SIG-M5 treated with dmso at 0.1 percent for 504 hours (cell line): ENCODE results near the gene CHI3L2.

Experiments
- DNase-seq: peaks from one replicate; lab custom pipeline; 2025; ENCODE audit not compliant: unreplicated experiment; lab: John Stamatoyannopoulos, UW

Gene CHI3L2

GRCh38 chr1:111290104-111290503, 62.6 kb downstream of the CHI3L2 start:
- DNase-seq = no peak

GRCh38 chr1:111290630-111291029, 63.1 kb downstream of the CHI3L2 start, which contains the start of gene CHIA:
TSS of gene CHIA (plus strand) at chr1:111290851. CDS start at chr1:111310468, 19,617 bp downstream.
- no peak for DNase-seq
